NT2/D1 (cell line): ENCODE results near the gene KCNH3.

Experiments used
- SUZ12 ChIP-seq: IDR thresholded peaks from 2 replicates; pipeline ENCODE4 v1.6.1; 2011; ENCODE audit not compliant: insufficient read length, insufficient read depth; ENCODE audit errors: extremely low read depth
- YY1 ChIP-seq: IDR thresholded peaks from 2 replicates; pipeline ENCODE4 v1.6.1; 2011; ENCODE audit not compliant: insufficient read length, insufficient read depth
- ZNF274 ChIP-seq: IDR thresholded peaks from 2 replicates; pipeline ENCODE4 v1.6.1; 2011; ENCODE audit warnings: mild to moderate bottlenecking, low read depth, low read length

DNA sequence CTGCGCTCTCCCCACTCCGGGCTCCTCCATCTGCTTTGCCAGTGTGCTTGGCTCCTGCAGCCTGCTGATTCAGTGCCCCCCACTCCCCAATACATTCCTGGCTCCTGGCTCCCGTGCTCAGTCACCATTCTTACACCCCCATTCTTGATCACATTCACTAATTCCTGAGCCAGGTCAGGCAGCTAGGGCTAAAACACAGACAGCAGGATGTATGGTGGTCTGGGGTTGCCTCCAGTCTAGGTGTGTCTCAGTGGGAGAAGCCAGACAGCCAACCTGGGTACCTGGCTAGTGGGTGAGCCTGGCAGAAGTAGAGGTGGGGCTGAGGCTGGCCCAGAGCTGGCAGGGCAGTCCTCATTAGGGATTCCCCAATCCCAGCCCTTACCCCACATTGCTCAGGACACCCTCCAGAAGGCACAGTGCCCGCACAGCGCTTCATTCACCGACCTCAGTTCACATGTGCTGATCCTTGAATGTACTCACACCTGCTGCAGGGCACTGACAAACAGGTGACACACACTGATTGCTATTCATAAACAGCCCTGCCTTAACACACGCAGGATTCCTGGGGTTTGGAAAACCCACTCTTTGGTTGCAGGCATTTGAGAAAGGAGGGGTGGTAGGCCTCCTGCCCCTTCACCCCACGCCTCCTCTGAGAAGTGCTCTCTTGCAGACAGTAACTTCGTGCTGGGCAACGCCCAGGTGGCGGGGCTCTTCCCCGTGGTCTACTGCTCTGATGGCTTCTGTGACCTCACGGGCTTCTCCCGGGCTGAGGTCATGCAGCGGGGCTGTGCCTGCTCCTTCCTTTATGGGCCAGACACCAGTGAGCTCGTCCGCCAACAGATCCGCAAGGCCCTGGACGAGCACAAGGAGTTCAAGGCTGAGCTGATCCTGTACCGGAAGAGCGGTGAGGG lies 1.7 kb downstream of the KCNH3 start:
- TF ChIP-seq YY1 (no peak), SUZ12 (no peak), ZNF274 (no peak)
